GM18867 (cell line): ENCODE data around the gene KRT84.
"Not testable (repeated sequence)": the region's sequence is repeated elsewhere in the genome, so short reads cannot be mapped to it uniquely, and the experiment has no call there.

Experiments used
- ATAC-seq: cut with Tn5 transposase; IDR thresholded peaks from one replicate; pipeline ENCODE4 v1.9.1; 2021; ENCODE audit warnings: mild to moderate bottlenecking, moderate library complexity; ENCODE audit not compliant: unreplicated experiment

The KRT84 gene

DNA sequence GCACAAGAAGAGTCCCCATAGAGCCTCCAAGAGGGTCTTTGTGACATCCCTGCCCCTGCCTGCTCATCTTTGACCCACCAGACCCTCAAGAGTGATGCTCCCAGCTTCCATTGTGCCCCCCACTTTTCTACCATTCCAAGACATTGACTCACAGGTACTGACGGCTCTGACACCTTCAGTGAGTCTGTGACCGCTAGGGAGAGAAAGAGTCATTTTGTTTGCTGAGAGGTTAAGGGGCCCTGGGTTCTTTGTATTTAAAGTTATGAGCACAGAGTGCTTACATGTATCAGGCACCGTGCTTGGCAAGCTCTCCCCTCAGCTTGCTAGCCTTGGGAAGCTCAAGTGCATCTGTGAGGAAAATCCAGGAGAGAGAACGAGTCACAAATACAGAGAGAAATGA lies 27.8 kb upstream of the KRT84 start:
- no peak for ATAC-seq

- no peak for ATAC-seq
Measured at GRCh38 chr12:52411815-52412214, 26.4 kb upstream of the KRT84 start.

- ATAC-seq: not testable (repeated sequence)
Measured at GRCh38 chr12:52410589-52411248, 25.3 kb upstream of the KRT84 start.

DNA sequence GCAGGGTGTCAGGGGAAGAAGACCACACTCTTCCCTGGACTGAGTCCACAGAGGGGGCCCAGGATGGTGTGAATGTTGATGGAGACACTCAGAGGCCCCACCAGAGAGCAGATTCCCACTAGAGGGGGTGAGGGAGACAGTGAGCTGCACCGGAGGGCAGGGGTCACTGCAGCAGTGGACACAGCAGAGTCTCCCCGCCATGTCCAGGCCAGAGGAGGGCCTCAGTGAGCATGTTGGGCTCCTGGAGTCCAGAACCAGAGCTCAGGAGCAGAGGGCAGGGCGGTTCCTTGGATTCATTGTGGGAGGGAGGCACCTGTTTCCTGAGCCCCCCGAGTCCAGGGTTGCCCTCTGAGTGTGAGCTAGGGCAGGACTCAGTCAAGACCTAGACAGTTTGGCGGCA lies 22.5 kb upstream of the KRT84 start:
- no peak for ATAC-seq

- no peak for ATAC-seq
Measured at GRCh38 chr12:52405922-52406385, 20.5 kb upstream of the KRT84 start, which contains the start of gene KRT82. Gene KRT82 (minus strand): TSS chr12:52406335. CDS start chr12:52406277, 58 bp downstream.

GRCh38 chr12:52404951-52405350 lies 19.5 kb upstream of the KRT84 start:
- no peak for ATAC-seq

DNA sequence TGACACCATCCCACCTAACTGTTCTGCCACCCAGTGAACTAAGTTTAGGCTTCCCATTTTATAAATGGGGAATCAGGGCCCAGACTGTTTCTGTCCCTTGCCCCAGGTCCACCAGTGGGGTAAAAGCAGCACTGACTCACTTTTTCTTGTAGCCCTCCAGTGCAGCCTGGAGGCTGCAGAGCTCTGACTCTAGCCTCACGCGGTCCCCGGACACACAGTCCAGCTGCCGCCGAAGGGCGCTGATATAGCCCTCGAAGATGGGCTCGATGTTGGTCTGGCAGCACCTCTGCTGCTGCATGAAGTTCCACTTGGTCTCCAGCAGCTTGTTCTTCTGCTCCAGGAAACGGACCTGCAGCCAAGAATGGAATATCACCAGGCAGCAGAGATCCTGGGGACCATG lies 18.1 kb upstream of the KRT84 start:
- ATAC-seq: no peak

DNA sequence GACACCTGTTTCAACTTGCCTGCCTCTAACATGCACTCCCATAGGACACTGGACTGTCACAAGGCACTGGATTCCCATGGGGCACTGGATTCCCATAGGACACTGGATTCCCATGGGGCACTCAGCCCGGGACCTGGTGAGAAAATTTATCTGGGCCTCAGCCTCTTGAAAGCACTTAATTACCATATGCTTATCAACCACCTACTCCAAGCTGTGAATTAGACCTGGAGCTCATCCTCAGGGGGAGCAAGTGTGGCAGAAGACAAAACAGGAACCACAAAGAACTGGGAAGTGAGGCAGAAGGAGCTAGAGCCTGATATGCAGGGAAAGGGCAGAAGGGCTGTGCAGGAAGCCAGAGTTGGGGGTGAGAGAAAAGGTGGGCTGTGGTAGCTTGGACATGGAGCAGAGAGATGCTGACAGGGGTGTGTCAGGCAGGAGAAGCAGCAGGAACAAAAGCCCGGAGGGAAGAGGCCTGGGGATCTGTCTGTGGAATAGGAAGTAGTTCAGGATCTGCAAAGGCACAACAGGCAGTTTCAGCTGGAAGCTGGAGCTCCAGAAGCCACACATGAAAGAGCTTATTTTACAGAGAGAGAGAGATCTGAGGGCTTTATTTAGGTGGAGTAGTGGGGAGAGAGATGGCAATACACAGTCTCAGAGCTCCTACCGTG lies 17.6 kb upstream of the KRT84 start:
- no peak for ATAC-seq

GRCh38 chr12:52402377-52402776 lies 16.9 kb upstream of the KRT84 start:
- ATAC-seq: no peak

- ATAC-seq: no peak
Measured at GRCh38 chr12:52401926-52402325, 16.5 kb upstream of the KRT84 start.

GRCh38 chr12:52401526-52401925 lies 16.1 kb upstream of the KRT84 start:
- no peak for ATAC-seq

- ATAC-seq: no peak
Measured at GRCh38 chr12:52400906-52401305, 15.5 kb upstream of the KRT84 start.

GRCh38 chr12:52399756-52400155 lies 14.3 kb upstream of the KRT84 start:
- ATAC-seq: no peak

DNA sequence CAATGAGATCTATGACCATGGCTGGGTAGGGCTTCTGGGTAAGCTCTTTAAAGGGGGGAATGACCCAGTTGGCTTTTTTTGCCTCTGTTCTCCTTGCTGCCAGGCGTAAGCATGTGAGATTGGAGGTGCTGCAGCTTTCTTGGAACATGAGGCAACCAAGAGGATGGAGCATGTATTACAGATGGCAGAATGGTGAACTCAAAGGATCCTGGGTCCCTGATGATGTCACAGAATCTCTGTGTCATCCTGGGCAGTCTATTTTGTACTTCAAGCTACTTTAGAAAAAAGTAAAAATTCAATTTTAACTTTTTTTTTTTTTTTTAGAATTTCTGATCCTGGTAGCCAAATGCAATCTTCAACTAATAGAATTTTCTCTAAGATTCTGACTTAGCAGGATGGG lies 12.7 kb upstream of the KRT84 start:
- no peak for ATAC-seq

- ATAC-seq: no peak
Measured at GRCh38 chr12:52396656-52397055, 11.2 kb upstream of the KRT84 start.

- ATAC-seq: no peak
Measured at GRCh38 chr12:52395761-52396434, 10.4 kb upstream of the KRT84 start.

DNA sequence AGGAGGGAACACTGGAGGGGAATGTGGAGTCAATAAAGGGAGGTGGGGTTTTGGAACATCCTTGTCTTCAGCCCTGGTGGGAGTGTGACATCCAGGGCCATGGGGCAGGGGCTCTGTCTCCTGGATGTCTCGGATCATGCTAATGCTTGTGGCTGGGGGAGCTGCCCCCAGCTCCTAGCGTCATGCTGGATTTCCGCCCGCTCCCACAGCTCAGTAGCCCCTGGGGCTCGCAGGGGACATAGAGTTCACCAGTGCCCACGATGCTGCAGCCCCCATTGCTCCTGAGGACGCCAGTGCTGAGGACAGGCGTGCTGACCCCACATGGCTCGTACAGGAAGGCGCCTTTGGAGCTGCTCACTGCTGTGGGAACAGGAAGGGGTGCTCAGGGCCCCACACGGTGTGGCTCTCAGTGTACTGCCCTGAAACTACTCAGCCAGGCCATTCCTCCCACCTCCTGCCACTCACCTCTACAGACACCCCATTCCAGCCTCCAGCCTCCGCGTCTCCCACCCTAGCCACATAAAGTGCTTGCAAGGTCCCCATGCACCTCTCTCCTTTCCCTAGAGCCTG lies 9.5 kb upstream of the KRT84 start:
- no peak for ATAC-seq

- ATAC-seq: no peak
Measured at GRCh38 chr12:52392465-52393007, 7.1 kb upstream of the KRT84 start.

- ATAC-seq: no peak
Measured at GRCh38 chr12:52391618-52392002, 6.2 kb upstream of the KRT84 start.

- ATAC-seq: no peak
Measured at GRCh38 chr12:52390739-52391617, 5.5 kb upstream of the KRT84 start.
